Mucosa of rectum (tissue), 2 donors: ENCODE results near the gene KIAA1217.
A peak's percentile ranks its signal among the peaks of the same experiment; 100 is the strongest.

Source experiments
- H3K27ac ChIP-seq, 2 donors: one replicate each; pipeline ENCODE4 v1.7.0; 2013; ENCODE audit warnings: inconsistent platforms in 2 of 2, low read depth in 2 of 2, low read length in 2 of 2
- H3K27me3 ChIP-seq, 2 donors: one replicate each; pipeline ENCODE4 v1.7.0; 2013; ENCODE audit warnings: low read length in 2 of 2; ENCODE audit not compliant: control insufficient read depth in 2 of 2, insufficient read depth in 2 of 2
- H3K36me3 ChIP-seq, 2 donors: one replicate each; pipeline ENCODE4 v1.7.0; 2013; ENCODE audit warnings: low read length in 2 of 2; ENCODE audit not compliant: control insufficient read depth in 2 of 2, insufficient read depth in 2 of 2
- H3K4me1 ChIP-seq, 2 donors: one replicate each; pipeline ENCODE4 v1.7.0; 2013; ENCODE audit warnings: low read length in 2 of 2, mild to moderate bottlenecking in 1 of 2; ENCODE audit not compliant: control insufficient read depth in 2 of 2, insufficient read depth in 2 of 2
- H3K4me3 ChIP-seq, 2 donors: one replicate each; pipeline ENCODE4 v1.7.0; 2013; ENCODE audit warnings: low read length in 2 of 2
- H3K9ac ChIP-seq, 2 donors: one replicate each; pipeline ENCODE4 v1.7.0; 2013; ENCODE audit warnings: low read length in 2 of 2, low read depth in 1 of 2, mild to moderate bottlenecking in 1 of 2
- H3K9me3 ChIP-seq, 2 donors: one replicate each; pipeline ENCODE4 v1.7.0; 2013; ENCODE audit warnings: low read length in 2 of 2; ENCODE audit not compliant: control insufficient read depth in 2 of 2
- donor health status: healthy.
- donor health status: Normal muscosa, but diverticular disease.

KIAA1217 gene

DNA sequence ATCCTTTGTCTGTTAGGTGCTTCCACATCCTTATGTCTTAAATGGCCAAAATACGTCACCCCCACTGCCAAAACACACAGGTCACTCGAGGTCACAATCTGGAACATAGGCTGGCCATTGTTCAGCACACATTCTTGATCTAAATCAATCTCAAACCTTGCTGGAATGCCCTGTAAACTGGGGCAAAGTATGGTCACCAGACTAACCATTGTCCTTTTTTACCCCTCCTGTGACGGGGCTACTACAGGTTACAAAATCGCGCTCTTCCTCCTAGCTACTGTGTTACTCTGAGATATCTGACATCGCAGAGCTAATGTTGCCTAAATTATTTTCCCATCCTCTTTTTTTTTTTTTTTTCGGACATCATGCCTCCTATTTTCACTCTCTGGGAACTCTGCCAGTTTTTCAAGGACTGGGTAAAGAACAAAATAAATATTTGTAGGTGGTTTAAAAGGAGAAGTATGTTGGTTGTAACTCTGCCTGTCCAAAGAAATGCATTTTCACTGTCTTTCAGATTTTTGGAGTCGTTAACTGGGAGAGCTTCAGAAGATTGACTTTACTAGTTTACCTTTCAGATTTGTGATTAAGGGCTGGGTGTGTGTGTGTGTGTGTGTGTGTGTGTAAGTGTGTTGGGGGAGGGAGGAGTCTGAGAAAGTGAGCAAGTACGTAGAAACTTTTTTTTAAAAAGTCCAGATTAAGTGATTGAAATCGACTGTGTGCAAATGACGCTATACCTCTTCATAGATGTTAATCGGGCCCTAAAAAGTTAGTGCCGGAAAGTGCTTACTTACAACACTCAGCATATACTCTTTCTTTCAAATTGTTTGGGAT lies 942 bp upstream of the KIAA1217 start:
- Histone ChIP-seq H3K9me3 (no peaks in the 10 kb centered on the region), H3K9ac (peak overlapping the region; percentile 10 to 63), H3K36me3 (no peaks in the 10 kb centered on the region), H3K27me3 (no peaks in the 10 kb centered on the region), H3K27ac (peak overlapping the region; percentile 65 to 73), H3K4me3 (peak overlapping the region; percentile 66 to 68), H3K4me1 (peaks cover 13 to 33% of the 10 kb centered on the region in 2 donors)

DNA sequence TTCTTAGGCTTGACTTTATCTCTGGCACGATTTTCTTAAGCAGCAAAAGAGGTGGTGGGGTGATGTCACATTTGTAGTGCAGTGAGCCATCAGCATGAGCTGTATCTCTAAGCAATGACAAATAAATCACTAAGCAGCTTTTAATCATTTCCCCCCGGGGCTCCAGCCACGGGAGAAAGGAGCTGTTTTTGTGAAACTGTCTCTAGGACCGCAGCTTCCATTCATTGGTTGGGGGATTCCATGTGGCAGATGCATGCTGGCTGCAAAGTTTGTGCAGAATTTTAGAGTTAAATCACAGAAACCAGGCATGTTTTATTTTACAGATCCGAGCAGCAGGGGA lies 464 bp downstream of the KIAA1217 start:
- Histone ChIP-seq H3K9ac (peak overlapping the region in 1 of 2 donors; percentile 63), H3K27ac (peak overlapping the region; percentile 49 to 65), H3K27me3 (no peaks in the 10 kb centered on the region), H3K4me3 (peak overlapping the region; percentile 66 to 68), H3K36me3 (no peaks in the 10 kb centered on the region), H3K4me1 (peaks cover 13 to 37% of the 10 kb centered on the region in 2 donors), H3K9me3 (no peaks in the 10 kb centered on the region)

DNA sequence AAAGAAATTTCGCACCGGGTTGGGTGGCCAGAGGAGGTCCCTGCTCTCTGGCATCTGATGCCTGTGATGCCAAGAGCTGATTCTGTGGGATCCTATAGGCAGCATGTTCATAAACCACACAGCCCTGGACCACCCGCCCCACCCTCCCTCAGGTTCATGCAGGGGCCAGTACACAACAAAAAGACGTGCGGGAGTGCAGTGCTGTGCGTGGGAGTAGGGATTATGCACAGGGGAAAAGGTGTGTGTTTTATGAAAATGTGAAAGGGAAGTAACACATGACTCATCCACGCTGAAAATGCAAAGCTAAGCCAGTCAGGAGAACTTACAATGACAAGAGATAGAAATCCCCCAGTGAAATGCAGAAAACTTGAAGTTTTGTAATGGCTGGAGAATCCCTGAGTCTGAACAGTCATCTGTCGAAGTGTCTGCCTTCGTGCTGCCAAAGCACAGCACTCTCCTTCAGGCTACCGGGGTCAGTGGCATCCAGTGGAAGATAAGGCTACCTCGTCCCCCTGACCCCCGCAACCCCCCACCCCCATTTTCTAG lies 1.1 kb downstream of the KIAA1217 start:
- Histone ChIP-seq H3K36me3 (no peaks in the 10 kb centered on the region), H3K27ac (no peak overlapping the region), H3K4me1 (peaks cover 18 to 42% of the 10 kb centered on the region in 2 donors), H3K4me3 (peak overlapping the region; percentile 66 to 68), H3K9ac (peak overlapping the region; percentile 17 to 63), H3K9me3 (no peaks in the 10 kb centered on the region), H3K27me3 (no peaks in the 10 kb centered on the region)

DNA sequence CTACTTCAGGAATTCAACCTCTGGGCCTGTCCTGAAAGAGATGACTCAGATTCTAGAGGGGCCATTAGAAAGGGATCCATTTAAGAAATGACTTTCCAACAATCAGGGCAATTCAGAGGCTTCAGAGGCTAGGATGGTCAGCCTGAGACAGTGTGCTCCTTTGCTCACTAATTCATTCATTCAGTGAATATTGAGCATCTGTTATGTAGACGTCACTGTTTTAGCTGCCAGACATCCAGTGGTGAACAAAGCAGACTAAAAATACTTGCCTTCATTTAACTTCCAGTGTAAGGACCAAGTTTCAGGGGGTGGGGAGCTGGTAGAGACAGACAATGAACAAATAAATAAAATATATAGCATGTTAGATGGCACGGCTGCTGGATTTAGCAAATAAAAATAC lies 1.6 kb downstream of the KIAA1217 start:
- Histone ChIP-seq H3K27ac (no peak overlapping the region), H3K27me3 (no peaks in the 10 kb centered on the region), H3K4me1 (peaks cover 20 to 47% of the 10 kb centered on the region in 2 donors), H3K4me3 (no peak overlapping the region), H3K36me3 (no peaks in the 10 kb centered on the region), H3K9ac (peak overlapping the region in 1 of 2 donors; percentile 8), H3K9me3 (no peaks in the 10 kb centered on the region)

DNA sequence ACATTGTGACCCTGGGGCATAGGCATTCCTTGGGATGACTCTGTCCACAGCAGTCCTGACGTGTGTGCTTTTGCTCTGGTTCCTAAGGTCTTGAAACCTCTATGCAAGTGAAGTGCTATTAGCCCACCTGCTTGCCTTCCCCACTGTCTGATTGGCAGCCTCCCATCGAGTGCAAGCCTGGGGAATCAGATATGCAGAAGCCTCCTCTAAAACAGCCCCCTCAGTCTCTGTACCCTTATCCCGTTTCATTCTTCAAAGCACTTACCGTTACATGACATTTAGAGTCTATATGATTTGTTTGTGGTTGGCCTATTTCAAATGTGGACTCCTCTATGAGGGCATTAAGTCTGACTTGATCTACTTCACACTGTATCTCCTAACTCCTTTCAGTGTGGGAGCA lies 4.3 kb downstream of the KIAA1217 start:
- H3K27me3 ChIP-seq: no peaks in the 10 kb centered on the region
- no peak overlapping the region for H3K4me3 ChIP-seq
- H3K4me1 ChIP-seq: peaks cover 17 to 33% of the 10 kb centered on the region in 2 donors
- no peak overlapping the region for H3K27ac ChIP-seq
- no peaks in the 10 kb centered on the region for H3K9me3 ChIP-seq
- no peak overlapping the region for H3K9ac ChIP-seq
- no peaks in the 10 kb centered on the region for H3K36me3 ChIP-seq

DNA sequence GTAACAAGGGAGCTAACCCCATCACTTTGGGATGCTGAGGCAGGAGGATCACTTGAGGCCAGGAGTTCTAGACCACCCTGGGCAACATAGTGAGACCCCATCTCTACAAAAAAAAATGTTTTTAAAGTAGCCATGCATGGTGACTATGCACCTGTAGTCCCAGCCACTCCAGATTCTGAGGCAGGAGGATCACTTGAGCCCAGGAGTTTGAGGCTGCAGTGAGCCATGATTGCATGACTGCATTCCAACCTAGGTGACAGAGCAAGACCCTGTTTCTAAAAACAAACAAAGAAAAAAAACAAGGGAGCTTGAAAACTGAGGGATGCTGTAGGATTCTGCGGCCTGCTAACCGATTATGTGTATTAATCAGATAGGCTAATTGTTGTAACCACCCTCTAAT lies 4.9 kb downstream of the KIAA1217 start:
- Histone ChIP-seq H3K36me3 (no peaks in the 10 kb centered on the region), H3K4me3 (no peak overlapping the region), H3K27me3 (no peaks in the 10 kb centered on the region), H3K9me3 (no peaks in the 10 kb centered on the region), H3K9ac (no peak overlapping the region), H3K4me1 (peaks cover 14 to 33% of the 10 kb centered on the region in 2 donors), H3K27ac (no peak overlapping the region)

DNA sequence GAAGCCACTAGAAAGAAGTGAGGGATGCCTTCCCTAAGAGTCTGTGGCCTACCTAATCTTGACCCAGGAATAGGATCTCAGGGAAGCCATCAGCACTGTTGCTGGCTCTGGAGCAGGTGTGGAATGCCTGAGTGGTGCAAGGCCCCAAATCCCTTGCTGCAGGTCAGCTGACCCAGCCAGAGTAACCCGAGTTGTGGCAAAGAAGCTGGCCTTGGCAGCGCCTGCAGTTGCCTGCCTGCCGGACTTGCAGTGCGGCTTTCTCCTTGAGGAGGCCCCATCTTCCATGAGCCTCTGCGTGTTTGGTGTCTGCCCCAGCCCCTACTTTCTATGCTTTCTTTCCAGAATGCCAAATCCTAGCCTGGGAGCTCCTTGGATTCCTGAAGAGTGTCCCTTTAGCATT lies 5.8 kb downstream of the KIAA1217 start:
- H3K27me3 ChIP-seq: no peaks in the 10 kb centered on the region
- H3K9me3 ChIP-seq: no peaks in the 10 kb centered on the region
- no peak overlapping the region for H3K9ac ChIP-seq
- peak overlapping the region; percentile 33 to 45 for H3K27ac ChIP-seq
- no peak overlapping the region for H3K4me3 ChIP-seq
- peaks cover 10 to 25% of the 10 kb centered on the region in 2 donors for H3K4me1 ChIP-seq
- no peaks in the 10 kb centered on the region for H3K36me3 ChIP-seq

DNA sequence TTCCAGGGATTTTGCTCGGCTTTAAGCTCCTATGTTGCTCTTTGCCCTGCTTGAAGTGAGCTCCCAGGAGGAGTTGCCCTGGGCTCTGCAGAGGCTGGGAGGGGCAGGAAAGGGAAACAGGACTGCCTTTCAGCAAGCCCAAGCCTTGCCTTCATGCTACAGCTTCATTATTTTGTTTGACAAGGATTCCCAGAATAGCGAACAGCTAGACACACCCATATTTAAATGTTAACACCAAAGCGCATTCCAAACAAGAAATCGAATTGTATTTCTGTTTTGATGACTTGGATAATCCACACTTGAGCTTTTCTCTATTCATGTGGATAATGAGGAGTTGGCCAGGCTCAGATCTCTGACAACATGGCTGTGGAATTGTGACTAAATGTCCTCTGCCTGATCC lies 6.3 kb downstream of the KIAA1217 start:
- no peak overlapping the region for H3K4me3 ChIP-seq
- peaks cover 9 to 20% of the 10 kb centered on the region in 2 donors for H3K4me1 ChIP-seq
- H3K27ac ChIP-seq: peak overlapping the region; percentile 33 to 45
- no peak overlapping the region for H3K9ac ChIP-seq
- H3K27me3 ChIP-seq: no peaks in the 10 kb centered on the region
- peaks cover 0 to 2% of the 10 kb centered on the region in 2 donors for H3K36me3 ChIP-seq
- H3K9me3 ChIP-seq: no peaks in the 10 kb centered on the region

DNA sequence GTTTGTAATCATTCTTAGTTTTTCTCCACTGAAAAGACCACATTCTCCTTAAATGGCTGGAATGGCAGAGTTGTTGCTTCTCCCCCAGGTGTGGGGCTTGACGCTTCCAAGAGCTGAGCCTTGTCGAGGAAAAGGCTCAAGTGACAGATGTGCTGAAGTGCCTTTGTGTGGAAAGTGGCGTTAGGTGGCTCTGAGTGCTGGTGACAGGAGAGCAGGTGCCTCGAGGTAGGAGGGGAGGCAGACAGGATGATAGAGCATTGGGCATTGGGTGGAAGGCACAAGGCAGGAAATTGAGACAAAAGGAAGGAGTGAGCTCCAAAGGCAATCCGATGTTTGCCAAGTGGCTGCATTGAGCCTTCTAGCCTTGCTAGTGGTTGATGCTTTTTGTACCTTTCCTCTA lies 6.7 kb downstream of the KIAA1217 start:
- H3K4me3 ChIP-seq: no peak overlapping the region
- no peaks in the 10 kb centered on the region for H3K9me3 ChIP-seq
- peak overlapping the region; percentile 33 to 45 for H3K27ac ChIP-seq
- H3K4me1 ChIP-seq: peaks cover 9 to 19% of the 10 kb centered on the region in 2 donors
- peaks cover 0 to 2% of the 10 kb centered on the region in 2 donors for H3K36me3 ChIP-seq
- H3K27me3 ChIP-seq: no peaks in the 10 kb centered on the region
- no peak overlapping the region for H3K9ac ChIP-seq

DNA sequence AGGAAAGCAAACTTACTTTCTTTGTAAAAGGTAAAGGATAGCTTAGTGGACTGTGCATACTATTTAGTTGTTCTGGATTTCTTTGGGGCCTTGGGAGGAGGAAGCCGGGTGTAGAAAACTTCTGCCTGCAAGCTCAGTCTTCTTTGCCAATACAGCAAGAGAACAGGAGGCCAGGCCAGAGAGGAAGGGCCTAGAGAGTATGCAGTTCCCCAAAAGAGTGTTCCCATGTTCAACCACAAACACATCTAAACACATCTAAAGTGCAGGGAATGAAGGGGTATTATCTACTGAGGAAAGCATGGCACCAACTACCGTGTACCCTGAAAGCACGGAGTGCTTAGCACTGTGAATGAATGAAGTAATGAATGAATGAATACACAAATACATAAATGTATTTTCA lies 11.0 kb downstream of the KIAA1217 start:
- H3K9ac ChIP-seq: no peak overlapping the region
- no peak overlapping the region for H3K4me3 ChIP-seq
- H3K27ac ChIP-seq: no peak overlapping the region
- no peaks in the 10 kb centered on the region for H3K27me3 ChIP-seq
- peaks cover 0 to 2% of the 10 kb centered on the region in 2 donors for H3K36me3 ChIP-seq
- no peaks in the 10 kb centered on the region for H3K9me3 ChIP-seq
- peaks cover 5 to 9% of the 10 kb centered on the region in 2 donors for H3K4me1 ChIP-seq
